ENCODE results near the gene MED4.
"Not testable (repeated sequence)": the region's sequence is repeated elsewhere in the genome, so short reads cannot be mapped to it uniquely, and the experiment has no call there.

DNA sequence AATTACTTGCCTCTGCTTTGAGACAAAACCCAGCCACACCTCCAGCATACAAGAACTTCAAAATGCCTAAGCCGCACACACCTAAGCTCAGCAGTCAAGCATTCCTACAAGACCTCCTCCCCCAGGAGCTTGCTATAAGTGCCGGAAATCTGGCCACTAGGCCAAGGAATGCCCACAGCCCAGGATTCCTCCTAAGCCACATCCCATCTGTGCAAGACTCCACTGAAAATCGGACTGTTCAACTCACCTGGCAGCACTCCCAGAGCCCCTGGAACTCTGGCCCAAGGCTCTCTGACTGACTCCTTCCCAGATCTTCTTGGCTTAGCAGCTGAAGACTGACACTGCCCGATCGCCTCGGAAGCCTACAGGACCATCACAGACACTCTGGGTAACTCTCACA is 36.4 kb downstream of the MED4 start:
- not testable (repeated sequence) for TF ChIP-seq CBX3 (IDR thresholded peaks at IDR 0.05; ENCODE audit: low read depth); EGR1 (IDR thresholded peaks at IDR 0.05; ENCODE audit: low read depth); ELF1 (IDR thresholded peaks at IDR 0.05; ENCODE audit: borderline replicate concordance, low read depth); CTCF (IDR thresholded peaks at IDR 0.05 in 2 of 3, conservative IDR thresholded peaks at IDR 0.05 in 1 of 3; ENCODE audit: borderline replicate concordance in 1 of 3, insufficient read depth in 1 of 3, low read depth in 2 of 3, low read length in 2 of 3); ZFX (IDR thresholded peaks at IDR 0.05); ZBTB33 (IDR thresholded peaks at IDR 0.05; ENCODE audit: extremely low read depth, insufficient replicate concordance, low read length); RAD21 (IDR thresholded peaks at IDR 0.05; ENCODE audit: low read depth); YY1 (IDR thresholded peaks at IDR 0.05; ENCODE audit: extremely low read depth, insufficient replicate concordance, low read depth, low read length); EZH2phosphoT487 (IDR thresholded peaks at IDR 0.05; ENCODE audit: borderline replicate concordance); REST (IDR thresholded peaks at IDR 0.05; ENCODE audit: low read depth); POLR2AphosphoS5 (IDR thresholded peaks at IDR 0.05; ENCODE audit: low read depth, low read length); EZH2 (IDR thresholded peaks at IDR 0.05); ZNF274 (IDR thresholded peaks at IDR 0.05; ENCODE audit: low read depth, low read length)
- TF ChIP-seq, protein P1, sequence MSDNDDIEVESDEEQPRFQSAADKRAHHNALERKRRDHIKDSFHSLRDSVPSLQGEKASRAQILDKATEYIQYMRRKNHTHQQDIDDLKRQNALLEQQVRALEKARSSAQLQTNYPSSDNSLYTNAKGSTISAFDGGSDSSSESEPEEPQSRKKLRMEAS (IDR thresholded peaks at IDR 0.05): not testable (repeated sequence)

Measured in HCT116 (cell line).